Endothelial cell of umbilical vein (primary cell): ENCODE data around the gene GARS1. TPM values are rescaled to one million over a fixed set of nuclear protein-coding genes. Genes with fewer than 3 reads are reported as not detected.
A peak's percentile ranks its signal among the peaks of the same experiment; 100 is the strongest.

ENCODE experiments used
- Bru-seq: library from RNA; stranded (reverse); fragments of 400-500 nt; gene quantifications from one replicate; lab custom pipeline; 2021; lab: Mats Ljungman, UMichigan
- BruChase-seq, 2 experiments: library from RNA; stranded (reverse); fragments of 400-500 nt; gene quantifications; one replicate each; lab custom pipeline; 2021; lab: Mats Ljungman, UMichigan
- BruUV-seq: library from RNA; stranded (reverse); fragments of 400-500 nt; replicated peaks from 2 replicates; lab custom pipeline; 2021; lab: Mats Ljungman, UMichigan
- CTCF ChIA-PET: fragments of 300-600, 350-600 bp; sonication (Branson Sonifier 250); formaldehyde crosslinking; loops from one replicate; lab custom pipeline; 2021; ENCODE audit warnings: antibody characterized with exemption, inconsistent platforms; lab: Charles Lee
- POLR2A ChIA-PET: fragments of 300-600, 350-600 bp; sonication (Branson Sonifier 250); formaldehyde crosslinking; loops from one replicate; lab custom pipeline; 2021; ENCODE audit warnings: antibody characterized with exemption, inconsistent platforms; lab: Charles Lee
- DNase-seq: peaks from one replicate; pipeline ENCODE4 v3.0.0-alpha.2; 2011; ENCODE audit warnings: low read depth, low spot score
- FAIRE-seq: peaks from 2 replicates; lab custom pipeline; 2011; peaks lifted over from hg19 to GRCh38; lab: Jason Lieb, UNC
- H2AFZ ChIP-seq: 2 replicates; pipeline ENCODE4 v1.6.0; 2012; ENCODE audit warnings: low read depth, low read length, control low read depth, inconsistent platforms
- H3K27ac ChIP-seq: 2 replicates; pipeline ENCODE4 v1.5.1; 2011; ENCODE audit warnings: low read depth, mild to moderate bottlenecking, control low read depth, low read length, moderate library complexity; ENCODE audit not compliant: insufficient read depth
- H3K27me3 ChIP-seq, 2 experiments: 2 replicates each; pipeline versions ENCODE4 v1.6.0 to v1.6.1; 2011; ENCODE audit warnings: low read length in 2 of 2, mixed read lengths in 1 of 2; ENCODE audit not compliant: control insufficient read depth in 2 of 2, insufficient read depth in 2 of 2
- H3K36me3 ChIP-seq, 2 experiments: 2 replicates in 1 of 2; 3 replicates in 1 of 2; pipeline ENCODE4 v1.5.1; 2011; ENCODE audit warnings: low read length in 2 of 2, mild to moderate bottlenecking in 1 of 2, moderate library complexity in 1 of 2; ENCODE audit not compliant: control insufficient read depth in 2 of 2, insufficient read depth in 2 of 2; ENCODE audit errors: extremely low read depth in 1 of 2
- H3K4me1 ChIP-seq: 3 replicates; pipeline ENCODE4 v1.5.1; 2011; ENCODE audit warnings: mild to moderate bottlenecking, low read length; ENCODE audit not compliant: control insufficient read depth, insufficient read depth; ENCODE audit errors: extremely low read depth
- H3K4me2 ChIP-seq: 2 replicates; pipeline ENCODE4 v1.6.1; 2011; ENCODE audit warnings: low read length, control low read depth, mixed read lengths; ENCODE audit not compliant: insufficient read depth
- H3K4me3 ChIP-seq, 3 experiments: fragments of 200-600 bp in 1 of 3; sonication (generic), shearing (Covaris generic) in 1 of 3; replicated peaks in 1 of 3; 2 replicates each; pipeline ENCODE4 v1.5.1; 2011 to 2016; ENCODE audit warnings: control low read depth in 3 of 3, low read length in 3 of 3, mild to moderate bottlenecking in 2 of 3, inconsistent platforms in 1 of 3, low read depth in 1 of 3, moderate library complexity in 1 of 3; ENCODE audit not compliant: insufficient read depth in 1 of 3
- H3K79me2 ChIP-seq: 2 replicates; pipeline ENCODE4 v1.6.0; 2012; ENCODE audit warnings: low read length, inconsistent platforms; ENCODE audit not compliant: control insufficient read depth, insufficient read depth
- H3K9ac ChIP-seq: replicated peaks from 2 replicates; pipeline ENCODE3; 2011; ENCODE audit warnings: low read length, control low read depth; ENCODE audit not compliant: insufficient read depth; ENCODE audit errors: extremely low read depth
- H3K9me1 ChIP-seq: replicated peaks from 3 replicates; pipeline ENCODE4 v1.6.0; 2011; ENCODE audit warnings: mild to moderate bottlenecking, low read length; ENCODE audit not compliant: control insufficient read depth, insufficient read depth; ENCODE audit errors: extremely low read depth
- H3K9me3 ChIP-seq: replicated peaks from 2 replicates; pipeline ENCODE4 v1.5.1; 2012; ENCODE audit warnings: low read length, inconsistent platforms; ENCODE audit not compliant: control insufficient read depth, insufficient read depth
- H4K20me1 ChIP-seq: replicated peaks from 2 replicates; pipeline ENCODE3; 2011; ENCODE audit warnings: mild to moderate bottlenecking, low read length; ENCODE audit not compliant: control insufficient read depth, insufficient read depth; ENCODE audit errors: extremely low read depth
- CTCF ChIP-seq, 2 donors: IDR thresholded peaks; 1 replicate in 1 of 2; 2 replicates in 1 of 2; pipeline ENCODE4 v1.5.1; 2011; ENCODE audit warnings: low read length in 2 of 2, mild to moderate bottlenecking in 2 of 2, moderate library complexity in 2 of 2, control low read depth in 1 of 2, inconsistent platforms in 1 of 2, low read depth in 1 of 2; ENCODE audit not compliant: insufficient read depth in 1 of 2; ENCODE audit errors: extremely low read depth in 1 of 2
- FOS ChIP-seq: IDR thresholded peaks from 2 replicates; pipeline ENCODE4 v1.6.1; 2011; ENCODE audit warnings: mild to moderate bottlenecking, low read length, moderate library complexity, borderline replicate concordance; ENCODE audit not compliant: insufficient read depth
- MAX ChIP-seq: IDR thresholded peaks from 2 replicates; pipeline ENCODE4 v1.6.1; 2011; ENCODE audit not compliant: insufficient read depth, insufficient read length
- MYC ChIP-seq: IDR thresholded peaks from one replicate; pipeline ENCODE4 v1.6.1; 2011; ENCODE audit warnings: mild to moderate bottlenecking, low read depth, low read length
- POLR2A ChIP-seq: IDR thresholded peaks from 2 replicates; pipeline ENCODE4 v1.6.1; 2012; ENCODE audit warnings: low read depth, mild to moderate bottlenecking, control low read depth, low read length
- POLR2AphosphoS5 ChIP-seq: IDR thresholded peaks from 2 replicates; pipeline ENCODE4 v1.6.1; 2012; ENCODE audit warnings: low read depth, mild to moderate bottlenecking, control low read depth, low read length, moderate library complexity; ENCODE audit not compliant: insufficient read depth
- dilution Hi-C: fragments of 300-500 bp; cut with MboI; formaldehyde crosslinking; loops from one replicate; pipeline ENCODE4 v1.15.0; 2019; ENCODE audit warnings: low sequenced_read_pairs; ENCODE audit not compliant: extremely low pct_ligation_motif_present
- intact Hi-C: fragments of 100-400 bp; cut with micrococcal nuclease; formaldehyde crosslinking; loops from one replicate; pipeline ENCODE4 v1.10.0; 2022
- long read RNA-seq: library from polyadenylated mRNA; stranded (forward); transcript quantifications from one replicate; pipeline ENCODE4 v2.0.0, GENCODE V29; 2021
- polyA minus RNA-seq, 3 experiments: library from RNA; depleted of rRNA, polyadenylated mRNA; stranded (reverse); fragments of >200 nt; gene quantifications; 1 replicate in 1 of 3; 2 replicates in 2 of 3; pipeline ENCODE4 v1.2.3, GENCODE V29; 2011
- polyA plus RNA-seq, 4 experiments: library from polyadenylated mRNA; depleted of rRNA in 3 of 4; stranded (reverse) in 3 of 4; unstranded in 1 of 4; fragments of >200 nt; gene quantifications; 2 replicates each; pipeline versions ENCODE4 v1.2.1 to v1.2.3, GENCODE V29; 2011 to 2012; ENCODE audit warnings: missing spikeins in 1 of 4
- total RNA-seq: library from RNA; stranded (reverse); gene quantifications from 2 replicates; pipeline ENCODE4 v1.2.3, GENCODE V29; 2021

The GARS1 gene
- total RNA-seq (194 and 206 TPM in 2 replicates), polyA plus RNA-seq (295 and 300 TPM in 2 replicates), polyA minus RNA-seq (418 and 437 TPM in 2 replicates), Bru-seq, nascent RNA (percentile 96 among the genes with signal in this experiment), BruChase-seq, experiment 1, labeled RNA remaining after a 6-hour chase (percentile 93 among the genes with signal in this experiment), BruChase-seq, experiment 2, labeled RNA remaining after a 2-hour chase (percentile 89 among the genes with signal in this experiment)
- polyA plus RNA-seq (2011; cell fraction: cytosol; rRNA removed) = 315 and 360 TPM in 2 replicates
- polyA plus RNA-seq (2011; cell fraction: nucleus; rRNA removed) = 242 and 254 TPM in 2 replicates
- 164 and 212 TPM in 2 replicates for polyA plus RNA-seq (2012)
- 208 TPM for polyA minus RNA-seq (2011; cell fraction: cytosol; rRNA and poly(A)+ RNA removed)
- polyA minus RNA-seq (2011; cell fraction: nucleus; rRNA and poly(A)+ RNA removed) = 144 and 179 TPM in 2 replicates
- long read RNA-seq, transcript GARS-209 (2 exons, 772 nt) = minor isoform, 6 of 343 reads
- long read RNA-seq, transcript GARS-201 (17 exons, 2,634 nt) = major isoform, 284 of 343 reads
- long read RNA-seq, partial matches to known transcripts = 46 of 343 reads
- long read RNA-seq, other reads (novel, unspliced or antisense) = 7 of 343 reads

GRCh38 chr7:30594540-30595435 lies at the start of gene GARS1:
GARS1 (plus strand) TSS chr7:30594878; CDS start chr7:30594922, 44 bp downstream.
- peaks cover 21% of the 10 kb centered on the region for H3K4me1 ChIP-seq
- H3K4me3 ChIP-seq = peak within 1 kb of the TSS; percentile 53 to 96 (median 57)
- peak within 1 kb of the TSS; percentile 88 for H3K4me2 ChIP-seq
- DNase-seq = peak; percentile 90
- ChIA-PET CTCF (interaction anchor here (2.1 kb wide), 1 partner anchor 30 kb away, joined by 8 read pairs; no protein-coding TSS in a partner anchor), POLR2A (no interaction called here)
- H3K9ac ChIP-seq = peak within 1 kb of the TSS; percentile 93
- TF ChIP-seq POLR2A (peak; percentile 96), MAX (peak; percentile 82), MYC (peak; percentile 95), POLR2AphosphoS5 (peak; percentile 95), FOS (peak; percentile 48), CTCF (IDR thresholded peaks at IDR 0.05; ENCODE audit: extremely low read depth in 1 of 2, insufficient read depth in 1 of 2, low read depth in 1 of 2, low read length in 2 of 2) (no peak)
- H3K36me3 ChIP-seq = peaks cover 0 to under 1% of the 10 kb centered on the region in 2 experiments
- H3K27ac ChIP-seq = peak within 1 kb of the TSS; percentile 84
- peak within 1 kb of the TSS; percentile 80 for H2AFZ ChIP-seq
- H3K9me3 ChIP-seq = no peaks in the 10 kb centered on the region
- H3K9me1 ChIP-seq = no peaks in the 10 kb centered on the region
- no peaks in the 10 kb centered on the region for H4K20me1 ChIP-seq
- dilution Hi-C loops (no loop called here), intact Hi-C loops (loop anchor here (1.0 kb wide), 1 partner anchor 46 kb away; no protein-coding TSS in a partner anchor)
- no TSS peak for BruUV-seq
- FAIRE-seq = no peak
- peaks cover 52% of the 10 kb centered on the region for H3K79me2 ChIP-seq
- no peaks in the 10 kb centered on the region for H3K27me3 ChIP-seq
